GM18511 (cell line): Measurements from ENCODE around the gene IER2.

Source experiments
- ATAC-seq: cut with Tn5 transposase; IDR thresholded peaks from one replicate; pipeline ENCODE4 v1.9.1; 2021; ENCODE audit warnings: mild to moderate bottlenecking, moderate library complexity; ENCODE audit not compliant: unreplicated experiment

The IER2 gene

GRCh38 chr19:13118424-13119193, 31.6 kb upstream of the IER2 start:
- no peak for ATAC-seq

- no peak for ATAC-seq
Measured at GRCh38 chr19:13119627-13120026, 30.6 kb upstream of the IER2 start.

DNA sequence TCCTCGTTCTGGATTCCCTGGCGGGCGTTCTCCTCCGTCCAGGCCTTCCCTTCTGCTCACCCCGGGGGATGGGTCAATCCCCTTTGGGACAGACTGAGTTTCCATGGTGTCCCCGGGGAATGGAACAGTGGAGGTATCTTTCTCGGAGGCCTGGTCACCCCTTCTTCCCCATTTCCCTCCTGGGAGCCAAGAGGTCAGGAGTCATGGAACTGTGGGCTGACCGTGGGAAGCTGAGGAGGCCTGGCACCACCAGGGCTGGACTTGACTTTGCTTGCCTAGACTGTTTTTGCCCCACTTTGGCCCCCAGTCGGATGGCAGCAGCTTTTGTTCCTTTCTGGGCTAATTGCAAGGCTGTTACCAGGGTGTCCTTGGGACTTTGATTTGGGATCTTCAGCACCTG, 30.2 kb upstream of the IER2 start:
- no peak for ATAC-seq

DNA sequence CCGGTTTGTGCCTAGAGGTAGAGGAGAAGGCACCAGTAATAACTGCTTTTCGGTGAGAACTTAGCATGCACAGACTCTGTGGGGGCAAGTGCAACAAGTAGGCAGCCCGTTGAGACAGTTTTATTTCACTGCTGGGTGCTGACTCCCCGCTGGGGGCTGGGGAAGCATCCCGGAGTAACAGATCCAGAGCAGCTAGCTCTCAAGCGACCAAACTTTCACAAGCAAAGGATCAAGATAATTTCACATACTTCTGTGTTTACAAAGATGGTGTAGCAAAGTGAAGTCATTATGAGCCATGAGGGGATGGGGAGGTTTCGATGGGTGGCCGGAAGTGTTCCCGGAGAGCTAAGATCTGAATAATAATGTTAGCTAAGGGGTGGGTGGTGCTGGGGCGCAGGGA, 29.4 kb upstream of the IER2 start:
- ATAC-seq, result no peak

DNA sequence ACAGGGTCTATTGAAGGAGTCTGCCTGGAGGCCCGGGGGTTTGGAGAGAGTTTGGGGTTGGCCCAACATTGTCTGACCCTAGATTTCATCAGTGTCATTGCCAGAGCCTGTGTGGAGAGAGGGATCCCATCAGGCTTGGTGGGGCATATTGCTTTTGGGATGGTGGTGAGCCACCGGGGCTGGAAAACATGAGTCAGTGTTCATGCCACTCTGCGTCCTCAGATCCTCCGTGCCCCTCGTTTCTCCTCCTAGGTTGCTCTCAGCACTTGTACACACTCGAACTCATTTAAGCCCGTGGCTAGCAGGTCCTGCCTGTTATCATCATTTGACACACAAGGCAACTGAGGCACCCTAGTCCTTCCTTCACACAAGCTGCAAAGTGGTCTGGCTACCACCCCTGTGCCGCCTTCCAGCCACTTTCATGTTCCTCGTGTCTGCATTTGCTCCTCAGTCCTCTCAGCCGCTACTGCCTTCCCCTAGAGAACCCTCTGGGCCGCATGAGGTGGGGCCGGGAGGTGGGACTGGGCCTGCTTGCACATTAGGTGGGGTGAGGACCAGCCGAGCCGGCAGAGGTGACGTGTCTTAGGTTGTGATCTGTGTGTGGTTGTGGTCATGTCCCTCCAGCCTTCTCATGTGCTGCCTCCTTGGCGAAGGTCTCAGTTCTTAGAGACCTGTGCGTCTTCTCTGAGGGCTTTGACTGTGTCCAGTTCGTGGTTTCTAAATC, 28.5 kb upstream of the IER2 start:
- ATAC-seq, result no peak

DNA sequence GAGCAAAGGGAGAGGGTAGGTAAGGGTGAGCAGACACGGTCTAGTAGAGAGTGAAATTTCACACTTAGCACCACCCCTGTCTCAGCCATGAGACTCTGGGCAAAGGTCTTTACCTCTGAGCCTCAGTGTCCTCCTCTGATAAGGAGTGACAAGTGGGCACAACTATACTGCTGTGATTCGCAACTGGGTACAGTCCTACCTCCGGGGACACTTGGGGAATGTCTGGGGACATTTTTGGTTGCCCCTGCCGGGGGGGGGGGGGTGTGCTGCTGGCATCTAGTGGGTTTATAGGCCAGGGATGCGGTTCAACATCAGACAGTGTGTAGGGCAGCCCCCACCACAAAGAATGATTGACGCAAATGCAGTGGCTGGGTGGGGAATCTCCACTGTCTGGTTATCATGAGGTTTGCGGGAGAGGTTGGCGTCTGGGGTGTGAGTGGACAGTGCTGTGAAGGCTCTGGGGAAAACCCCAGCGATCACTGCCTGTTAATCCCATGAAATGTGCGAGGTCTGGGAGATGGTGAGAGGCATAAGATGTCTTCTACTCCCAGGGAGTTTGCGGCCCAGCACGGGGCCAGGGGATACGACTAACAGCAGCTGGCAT, 27.8 kb upstream of the IER2 start:
- ATAC-seq, result no peak

DNA sequence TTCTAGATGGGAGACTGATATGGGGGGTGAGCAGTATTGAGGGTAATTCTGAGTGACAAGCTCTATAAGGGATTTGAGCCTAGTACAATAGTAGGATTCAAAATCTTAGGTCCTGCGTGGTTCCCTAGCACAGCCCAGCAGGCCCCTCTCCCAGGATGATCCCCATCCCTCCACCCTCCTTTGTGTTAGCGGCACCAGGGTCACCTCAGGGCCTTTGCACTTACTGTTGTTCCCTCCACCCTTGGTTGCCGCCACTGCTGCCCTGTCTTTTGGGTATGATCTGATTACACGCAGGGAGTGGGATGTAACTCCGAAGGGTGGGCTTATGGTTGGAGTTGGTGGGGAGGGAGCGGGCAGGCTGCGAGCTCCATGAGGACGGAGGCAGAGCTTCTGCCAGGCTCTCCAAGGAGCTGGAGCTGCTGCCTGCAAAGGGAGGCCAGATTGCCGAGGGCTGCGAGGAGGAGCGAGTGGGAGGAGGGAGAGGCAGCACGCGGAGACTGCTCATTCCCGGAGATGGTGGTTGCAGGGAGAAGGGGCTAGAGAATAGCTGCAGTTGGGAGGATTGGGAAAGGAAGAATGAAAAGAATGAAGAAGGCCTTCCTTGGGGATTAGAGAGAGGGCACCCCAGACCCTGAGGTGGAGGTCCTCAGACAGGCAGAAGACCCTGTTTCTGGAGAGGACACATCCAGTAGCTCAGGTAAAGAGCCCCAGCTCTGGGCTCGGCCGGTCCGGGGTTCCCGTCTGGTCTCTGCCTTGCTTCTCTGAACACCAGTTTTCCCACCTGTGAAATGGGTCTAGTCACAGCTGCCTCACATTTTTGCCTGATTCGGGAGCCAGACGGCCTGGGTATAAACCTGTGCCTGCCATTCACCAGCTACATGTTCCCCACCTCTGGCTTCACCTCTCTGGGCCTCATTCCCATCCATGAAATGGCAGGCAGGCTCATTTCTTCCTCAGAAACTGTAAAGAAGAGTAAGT, 26.9 kb upstream of the IER2 start:
- no peak for ATAC-seq

- ATAC-seq, result no peak
Measured at GRCh38 chr19:13127051-13127450, 23.2 kb upstream of the IER2 start.

- ATAC-seq, result no peak
Measured at GRCh38 chr19:13127811-13128575, 22.2 kb upstream of the IER2 start.

DNA sequence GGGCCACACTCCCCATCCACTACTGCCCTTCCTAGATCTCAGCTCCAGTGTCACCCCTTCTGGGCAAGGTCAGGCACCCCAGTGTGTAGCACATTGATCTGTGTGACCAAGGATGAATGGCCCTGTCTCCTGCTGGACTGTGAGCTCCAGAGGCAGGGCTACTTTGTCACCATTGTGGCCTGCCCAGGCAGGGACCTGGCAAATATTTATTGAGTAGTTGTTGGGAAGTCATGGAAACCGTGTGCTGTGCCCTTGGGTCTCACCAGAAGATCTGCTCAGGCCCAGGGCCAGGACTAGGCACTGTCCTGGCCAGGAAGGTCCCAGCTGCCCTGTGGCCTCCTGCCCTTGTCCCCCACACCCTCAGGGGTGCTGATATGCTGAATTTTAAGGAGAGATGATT, 21.6 kb upstream of the IER2 start:
- ATAC-seq, result no peak

DNA sequence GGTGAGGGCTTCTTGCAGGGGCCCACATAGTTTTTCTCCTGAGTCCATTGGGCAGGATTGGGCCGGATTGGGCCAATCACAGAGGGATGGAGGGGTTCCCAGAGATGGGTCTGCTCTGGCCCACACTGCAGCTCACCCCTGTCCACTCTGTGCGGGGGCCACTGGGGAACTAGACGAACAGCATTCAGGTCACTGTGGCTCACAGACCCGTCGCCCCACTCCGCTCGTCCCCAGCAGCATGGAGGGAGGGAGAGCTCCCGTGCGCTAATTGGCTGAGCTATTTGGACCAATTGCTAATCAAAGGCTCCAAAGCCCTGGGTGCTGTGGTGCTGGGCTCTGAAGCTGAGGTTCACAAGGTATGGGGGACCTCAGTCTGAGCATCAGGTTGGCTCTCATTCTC, 20.8 kb upstream of the IER2 start:
- no peak for ATAC-seq

- no peak for ATAC-seq
Measured at GRCh38 chr19:13130886-13131490, 19.2 kb upstream of the IER2 start.

- ATAC-seq, result no peak
Measured at GRCh38 chr19:13132471-13133180, 17.6 kb upstream of the IER2 start.

GRCh38 chr19:13133241-13133870, 16.9 kb upstream of the IER2 start:
- ATAC-seq, result no peak

DNA sequence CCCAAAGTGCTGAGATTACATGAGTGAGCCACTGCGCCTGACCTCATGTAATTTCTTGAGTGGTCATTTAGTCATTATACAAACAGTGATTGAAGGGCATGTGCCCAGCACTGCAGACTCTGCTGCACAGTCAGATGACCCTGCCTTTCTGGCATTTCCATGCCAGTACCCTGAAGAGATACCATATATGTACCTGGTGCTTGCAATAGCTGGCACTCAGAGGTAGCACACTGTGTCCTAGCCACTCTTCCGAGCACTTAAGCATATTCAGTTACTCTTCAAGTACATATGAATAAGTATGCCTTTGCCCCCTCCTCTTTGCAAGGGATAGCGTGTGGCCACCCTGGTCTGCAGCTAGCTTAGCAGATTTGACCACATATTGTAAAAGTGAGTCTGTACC, 15.6 kb upstream of the IER2 start:
- no peak for ATAC-seq

GRCh38 chr19:13135068-13136062, 14.8 kb upstream of the IER2 start:
- ATAC-seq, result no peak

GRCh38 chr19:13137290-13137794, 12.9 kb upstream of the IER2 start:
- ATAC-seq, result no peak
